NCI-H2227 (cell line): Measurements from ENCODE around the gene ADAM12.

Experiments used
- DNase-seq: peaks from one replicate; lab custom pipeline; 2025; ENCODE audit not compliant: unreplicated experiment; lab: John Stamatoyannopoulos, UW

The ADAM12 gene

DNA sequence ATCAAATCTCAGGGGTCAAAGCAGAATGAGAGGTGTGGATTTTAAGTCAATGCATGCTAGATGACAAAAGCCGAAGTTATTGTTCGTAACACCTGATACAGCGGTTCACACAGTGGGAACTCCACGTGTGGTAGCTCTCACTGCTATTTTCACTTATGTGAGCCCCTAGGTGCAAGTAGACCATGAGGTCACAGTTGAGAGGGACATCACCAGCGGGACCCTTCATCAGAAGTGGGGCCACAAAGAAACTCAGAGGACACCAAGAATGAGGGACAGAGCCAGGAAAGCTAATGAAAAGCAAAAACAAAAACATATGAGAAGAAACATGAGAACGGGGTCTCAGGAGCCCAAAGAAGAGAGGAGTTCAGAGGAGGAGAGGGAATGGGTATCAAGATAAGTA, 63.5 kb downstream of the ADAM12 start:
- no peak for DNase-seq

GRCh38 chr10:126321440-126321839, 66.8 kb downstream of the ADAM12 start:
- no peak for DNase-seq

DNA sequence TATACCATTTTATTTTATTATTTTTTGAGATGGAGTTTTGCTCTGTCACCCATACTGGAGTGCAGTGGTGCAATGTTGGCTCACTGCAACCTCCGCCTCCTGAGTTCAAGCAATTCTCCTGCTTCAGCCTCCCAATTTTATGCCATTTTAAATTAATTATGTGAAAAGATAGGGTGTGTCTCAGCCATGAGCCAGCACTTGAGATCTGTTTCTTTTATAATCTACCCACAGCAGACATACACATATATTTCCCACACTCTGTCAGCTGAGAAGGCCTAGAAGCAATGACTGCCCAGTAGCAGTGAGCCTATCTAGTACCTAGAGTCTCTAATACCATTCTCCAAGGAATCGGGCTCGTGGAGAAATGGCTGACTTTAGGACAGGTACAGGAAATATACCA, 70.5 kb downstream of the ADAM12 start:
- DNase-seq = no peak

- no peak for DNase-seq
Observed at GRCh38 chr10:126315494-126316177, 72.6 kb downstream of the ADAM12 start.

DNA sequence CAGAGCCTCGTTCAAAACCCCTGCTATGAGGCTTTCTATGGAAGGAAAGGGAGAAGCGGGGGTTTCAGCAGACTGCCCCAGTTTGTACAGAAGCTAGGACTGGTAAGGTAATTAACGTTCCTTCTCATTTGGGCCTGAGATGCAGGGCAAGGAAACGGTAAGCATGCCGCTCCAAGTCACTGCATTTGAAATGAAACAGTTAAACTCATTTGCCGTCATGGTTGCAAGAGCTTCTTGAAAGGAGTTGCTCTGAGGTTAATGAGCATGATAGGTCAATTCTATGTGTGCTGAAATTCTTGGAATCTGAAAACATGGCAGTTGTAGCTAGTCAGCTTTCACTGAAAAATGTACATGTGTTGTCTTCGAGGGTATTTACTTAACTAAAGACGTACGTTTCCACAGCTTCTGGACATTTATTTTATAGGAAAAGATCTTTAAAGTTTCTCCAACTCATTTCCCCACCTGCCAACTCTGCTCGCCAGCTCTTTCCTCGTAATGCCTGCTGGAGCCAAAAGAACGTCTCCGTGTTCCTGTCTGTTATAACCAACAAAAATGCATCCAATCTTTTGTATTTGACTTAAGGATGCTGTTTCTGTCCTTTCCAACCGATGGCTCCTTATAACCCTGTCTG, 73.3 kb downstream of the ADAM12 start:
- DNase-seq = no peak

GRCh38 chr10:126312167-126312566, 76.1 kb downstream of the ADAM12 start:
- DNase-seq = no peak

GRCh38 chr10:126309228-126309883, 78.9 kb downstream of the ADAM12 start:
- no peak for DNase-seq

- no peak for DNase-seq
Observed at GRCh38 chr10:126302826-126303665, 85.2 kb downstream of the ADAM12 start.

DNA sequence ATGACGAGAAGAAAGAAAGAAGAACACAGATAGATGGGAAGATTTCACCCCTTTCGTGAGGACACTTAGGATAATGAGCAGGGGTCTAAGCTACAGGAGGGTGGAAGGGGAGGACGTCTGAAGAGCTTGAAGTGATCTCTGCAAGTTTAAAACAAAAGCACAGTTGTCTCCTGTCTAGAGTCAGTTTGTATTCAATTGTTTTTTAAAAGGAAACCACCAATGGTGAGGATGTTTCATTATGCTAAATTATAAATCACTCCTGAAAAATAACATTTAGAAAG, 85.9 kb downstream of the ADAM12 start:
- no peak for DNase-seq

DNA sequence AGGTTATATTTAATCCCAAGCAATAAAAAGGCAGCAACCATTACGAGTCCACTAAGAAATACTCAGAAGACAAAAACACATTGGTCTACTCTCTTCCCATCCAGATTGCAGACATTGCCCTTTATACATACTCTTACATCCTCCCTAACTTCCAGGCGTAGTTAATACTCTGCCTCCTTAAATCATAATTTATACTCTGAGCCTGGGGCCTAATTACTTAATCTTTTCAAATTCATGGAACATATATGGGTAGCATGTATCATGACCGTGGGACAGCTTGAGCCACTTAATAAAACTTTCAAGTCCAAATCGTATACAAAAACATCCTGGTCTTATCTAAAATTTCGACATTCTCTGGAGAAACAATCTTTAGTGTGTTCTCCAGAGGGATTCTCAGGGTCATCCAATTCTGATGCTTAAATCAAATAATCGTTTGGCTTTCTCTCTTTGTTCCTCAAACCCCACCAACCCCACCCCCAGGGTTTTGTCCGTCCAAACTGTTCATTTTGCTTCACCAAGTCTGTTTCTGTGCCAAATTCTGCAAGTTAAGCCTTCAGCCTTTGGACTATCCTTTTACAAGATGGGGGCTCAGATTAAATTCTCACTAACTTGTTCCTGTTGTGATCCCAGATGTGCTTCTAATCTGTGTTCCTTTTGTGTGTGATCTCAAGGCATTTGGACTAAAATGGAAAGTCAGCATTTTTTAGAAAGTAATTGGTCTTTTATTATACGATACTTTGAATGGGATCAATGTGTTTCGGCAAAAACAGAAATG, 86.4 kb downstream of the ADAM12 start:
- no peak for DNase-seq

DNA sequence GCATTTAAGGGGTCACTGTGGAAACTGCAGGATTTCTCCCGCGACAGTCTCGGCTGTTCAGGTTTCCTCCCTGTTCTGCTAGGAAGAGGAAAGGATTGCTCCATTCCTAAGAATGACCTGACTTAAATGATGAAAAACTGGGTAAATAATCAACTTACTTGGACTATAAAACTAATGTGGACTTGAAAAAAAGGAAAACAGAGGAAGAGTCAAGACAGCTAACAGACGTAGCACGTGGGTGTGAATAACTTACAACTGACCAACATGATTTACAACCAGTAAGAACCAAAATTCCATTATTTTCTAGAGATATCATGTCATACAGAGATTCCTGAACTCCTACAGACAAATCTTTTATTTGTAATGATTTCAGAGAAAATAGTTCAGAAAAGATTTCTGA, 93.8 kb downstream of the ADAM12 start:
- no peak for DNase-seq

DNA sequence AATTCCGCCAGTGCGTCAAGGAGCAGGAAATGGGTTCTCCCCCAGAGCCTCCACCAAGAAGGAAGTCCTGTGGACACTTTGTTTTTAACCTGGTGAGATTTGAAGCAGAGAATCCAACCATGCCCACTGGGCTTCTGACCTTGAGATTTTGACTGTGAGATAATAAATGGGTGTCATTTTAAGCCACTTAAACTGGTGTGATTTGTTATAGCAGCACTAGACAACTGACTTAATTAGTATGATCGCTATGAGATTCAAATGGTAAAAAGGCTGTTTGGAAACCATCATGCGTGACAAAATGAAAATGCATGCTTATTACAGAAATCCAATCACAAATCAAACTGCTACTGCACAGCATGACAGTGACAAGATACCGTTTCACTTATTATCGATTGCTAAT, 98.0 kb downstream of the ADAM12 start:
- no peak for DNase-seq

GRCh38 chr10:126288547-126289493, 99.5 kb downstream of the ADAM12 start:
- DNase-seq = no peak

DNA sequence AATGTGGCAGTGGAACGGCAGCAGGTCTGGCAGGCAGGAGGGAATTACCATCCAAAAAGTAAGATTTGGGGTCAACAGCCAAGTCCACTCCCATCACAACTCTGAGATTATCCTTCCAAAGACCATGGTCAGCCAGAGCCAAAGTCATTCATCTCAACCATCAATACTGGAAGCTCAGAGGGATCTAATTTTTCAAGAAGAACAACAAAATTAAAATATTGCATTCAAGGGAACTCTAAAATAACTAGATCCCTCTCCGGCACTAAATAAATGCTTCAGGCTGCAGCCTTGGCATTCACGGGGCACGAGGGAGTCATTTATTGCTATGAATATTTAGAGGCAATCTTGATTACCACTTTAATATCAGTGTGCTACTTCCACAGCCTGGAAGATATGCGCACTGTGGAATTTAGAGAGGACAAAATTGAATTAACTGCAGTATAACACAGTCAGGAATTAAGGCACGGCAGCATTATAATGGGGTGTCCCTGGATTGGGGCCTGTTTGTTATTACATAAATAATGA, 102.0 kb downstream of the ADAM12 start:
- DNase-seq = no peak

DNA sequence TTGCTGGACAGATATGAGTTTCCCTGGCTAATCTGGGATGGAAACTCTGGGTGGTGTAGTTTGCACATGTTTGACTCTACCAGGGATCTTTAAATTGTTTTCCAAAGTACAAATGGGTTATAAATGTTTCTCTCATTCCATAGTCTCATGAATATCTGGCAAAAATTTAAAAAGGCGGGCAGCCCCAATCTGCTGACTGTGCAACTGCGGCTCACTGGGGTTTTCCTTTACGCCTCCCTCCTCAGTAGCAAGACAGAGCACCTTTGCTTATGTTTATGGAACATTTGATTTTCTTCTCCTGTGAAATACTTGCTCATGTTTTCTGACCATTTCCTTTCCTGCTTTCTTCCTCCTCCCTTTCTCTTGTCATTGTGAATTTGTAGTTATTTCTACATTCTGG, 105.0 kb downstream of the ADAM12 start:
- no peak for DNase-seq

DNA sequence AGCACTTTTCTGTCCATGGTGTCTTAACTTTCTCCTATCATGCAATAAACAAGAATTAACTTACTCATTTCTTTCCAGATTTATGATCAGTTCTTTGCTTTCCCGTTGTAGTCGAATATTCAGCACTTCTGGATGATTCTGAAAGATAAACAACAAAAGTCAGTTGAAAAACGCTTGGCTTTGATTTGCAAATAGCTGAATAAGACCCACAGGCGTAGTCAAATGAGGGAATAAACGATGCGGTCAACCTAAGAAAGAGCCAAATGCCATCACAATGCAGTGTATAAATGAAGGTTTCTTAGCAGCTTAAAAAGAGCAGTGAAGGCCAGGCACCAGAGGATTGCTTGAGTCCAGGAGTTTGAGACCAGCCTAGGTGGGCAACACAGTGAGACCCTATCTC, 109.4 kb downstream of the ADAM12 start:
- no peak for DNase-seq

DNA sequence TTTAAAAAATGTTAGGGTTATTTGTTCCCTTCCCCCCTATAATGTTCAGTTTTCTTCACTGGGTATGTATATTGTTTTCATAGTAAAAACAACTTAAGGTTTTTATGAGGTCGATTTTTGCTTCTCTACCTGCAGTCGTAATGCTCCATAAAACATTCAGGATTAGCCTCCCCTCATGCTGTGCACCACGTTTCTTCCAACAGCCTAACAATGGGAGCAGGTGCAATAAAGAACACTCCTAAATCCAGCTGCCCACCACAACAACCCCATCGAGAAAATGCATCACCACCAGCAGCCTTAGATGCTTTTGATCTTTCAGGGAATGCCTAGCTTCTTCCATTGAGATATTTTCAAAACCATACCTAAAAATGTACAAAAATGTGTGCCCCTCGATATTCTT, 111.1 kb downstream of the ADAM12 start:
- no peak for DNase-seq

GRCh38 chr10:126272526-126272925, 115.8 kb downstream of the ADAM12 start:
- no peak for DNase-seq

DNA sequence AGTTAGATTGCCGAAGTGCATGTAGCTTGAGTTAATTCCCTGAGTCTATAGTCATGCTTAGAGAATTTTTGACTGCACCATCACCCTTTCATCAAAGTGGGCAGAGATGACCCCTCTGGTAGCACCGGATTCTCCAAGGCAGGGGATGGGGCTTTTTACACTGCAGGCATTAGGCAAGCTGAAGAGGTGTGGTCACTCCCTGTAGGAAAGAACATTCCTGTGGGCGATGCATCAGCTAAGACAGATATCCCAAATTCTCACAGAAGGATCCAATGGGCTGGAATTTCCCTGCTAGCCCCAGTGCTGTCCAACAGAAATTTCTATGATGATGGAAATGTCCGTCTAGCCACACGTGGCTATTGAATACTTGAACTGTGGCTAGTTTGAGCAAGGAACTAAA, 118.2 kb downstream of the ADAM12 start:
- no peak for DNase-seq
